Suppressor macrophage treated with lipopolysaccharide for 1 hour (primary cell): Measurements from ENCODE around the gene GRID2.
"Not testable (repeated sequence)": the region's sequence is repeated elsewhere in the genome, so short reads cannot be mapped to it uniquely, and the experiment has no call there.

Source experiments
- DNase-seq, 3 donors: peaks; one replicate each; pipeline ENCODE4 v3.0.0-alpha.2; 2020 to 2022

Gene GRID2

GRCh38 chr4:92444143-92444843 lies 140.5 kb downstream of the GRID2 start:
- not testable (repeated sequence) for DNase-seq

DNA sequence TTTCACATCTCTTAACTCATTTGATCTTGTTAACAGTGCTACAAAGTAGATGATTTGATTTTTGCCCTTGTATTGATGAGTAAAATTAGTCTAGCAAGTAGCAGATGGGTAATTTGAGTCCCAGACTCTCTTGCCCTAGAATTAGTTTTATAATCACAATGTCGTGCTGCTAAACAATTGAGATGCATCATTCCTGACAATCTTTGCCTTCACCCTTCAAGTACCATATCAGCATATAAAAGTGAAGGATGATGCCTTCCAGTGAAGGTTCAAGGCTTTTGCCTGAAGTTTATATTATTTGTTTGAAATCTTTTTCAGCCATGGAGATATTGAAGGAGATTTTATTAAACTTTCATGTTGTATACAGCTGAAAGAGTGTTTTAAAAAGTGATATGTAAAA lies 141.4 kb downstream of the GRID2 start:
- DNase-seq, result no peak

DNA sequence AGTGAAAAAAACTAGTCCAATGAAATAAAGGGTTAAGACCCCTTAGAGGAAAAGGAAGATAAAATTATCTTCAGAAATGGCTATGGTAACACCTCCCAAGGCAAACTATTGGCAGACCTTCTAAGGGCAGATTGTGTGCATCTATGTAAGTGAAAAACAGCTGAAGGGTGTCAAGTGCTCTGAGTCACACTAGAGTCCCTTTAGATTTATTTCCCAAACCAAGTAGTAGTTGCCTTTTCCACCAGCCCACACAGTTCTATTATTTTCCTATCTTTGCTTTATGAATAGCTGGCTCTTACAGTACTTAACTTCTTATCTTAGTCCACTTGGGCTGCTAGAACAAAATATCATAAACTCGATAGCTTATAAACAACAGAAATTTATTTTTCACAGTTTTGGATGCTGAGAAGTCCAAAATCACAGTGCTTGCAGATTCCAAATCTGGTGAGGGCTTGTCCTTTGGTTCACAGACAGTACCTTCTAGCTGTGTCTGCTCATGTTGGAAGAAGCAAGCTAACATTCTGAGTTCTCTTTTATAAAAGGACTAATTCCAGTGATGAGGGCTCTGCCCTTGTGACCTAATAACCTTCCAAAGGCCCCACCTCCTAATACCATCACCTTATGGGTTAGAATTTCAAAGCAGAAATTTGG lies 143.6 kb downstream of the GRID2 start:
- DNase-seq, result no peak

GRCh38 chr4:92448176-92448575 lies 144.4 kb downstream of the GRID2 start:
- DNase-seq, result not testable (repeated sequence)

DNA sequence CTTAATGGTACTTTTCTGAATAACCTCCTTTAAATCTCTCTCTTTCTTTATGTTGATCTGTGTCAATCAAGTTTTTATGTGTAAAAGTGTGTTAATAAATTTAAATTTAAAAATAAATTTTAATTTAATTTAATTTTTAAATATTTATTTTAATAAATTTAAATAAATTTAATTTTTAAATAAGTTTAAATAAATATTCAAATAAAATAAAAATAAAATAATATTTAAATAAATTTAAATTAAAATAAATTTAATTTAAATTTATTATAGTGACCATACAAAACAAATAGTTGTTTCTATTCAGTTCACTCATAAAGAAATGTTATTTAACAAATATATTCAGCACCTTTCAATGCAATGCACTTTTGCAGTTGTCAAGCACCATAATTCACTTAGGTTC lies 146.9 kb downstream of the GRID2 start:
- no peak for DNase-seq

GRCh38 chr4:92451782-92452181 lies 148.0 kb downstream of the GRID2 start:
- no peak for DNase-seq

DNA sequence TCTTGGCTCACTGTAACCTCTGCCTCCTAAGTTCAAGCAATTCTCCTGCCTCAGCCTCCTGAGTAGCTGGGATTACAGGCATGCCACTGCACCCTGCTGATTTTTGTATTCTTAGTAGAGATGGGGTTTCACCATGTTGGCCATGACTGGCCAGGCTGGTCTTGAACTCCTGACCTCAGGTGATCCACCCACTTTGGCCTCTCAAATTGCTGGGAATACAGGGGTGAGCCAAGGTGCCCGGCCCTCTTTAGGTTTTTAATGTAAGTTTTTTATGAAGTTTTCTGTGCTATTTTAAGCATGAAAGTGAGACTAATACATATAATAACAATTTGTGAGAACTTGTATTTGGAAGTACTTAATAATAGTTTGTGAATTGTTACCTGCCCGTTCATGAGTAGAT lies 148.6 kb downstream of the GRID2 start:
- not testable (repeated sequence) for DNase-seq

DNA sequence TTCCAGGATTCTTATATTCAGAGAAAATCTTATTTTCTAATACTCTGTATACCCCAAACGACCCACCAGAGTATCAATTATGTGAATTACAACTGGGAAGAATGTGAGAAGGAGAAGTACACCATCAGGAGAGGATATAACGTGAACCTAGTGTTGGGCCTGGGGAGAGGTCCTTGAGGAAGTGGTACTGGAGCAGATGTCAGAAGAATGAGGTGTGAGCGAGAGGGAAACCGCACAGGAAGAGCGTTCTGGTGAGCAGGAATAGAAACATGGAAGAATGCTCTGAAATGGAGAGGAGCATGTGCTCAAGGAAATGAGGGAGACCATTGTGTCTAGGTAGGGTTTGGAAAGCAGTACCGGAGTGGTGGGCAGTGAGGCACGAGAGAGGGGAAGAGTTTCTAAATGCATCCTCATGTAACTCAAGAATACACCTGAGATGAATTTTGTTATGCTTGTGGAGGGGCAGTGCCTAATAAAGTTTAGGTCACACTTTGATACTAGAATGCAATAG lies 151.6 kb downstream of the GRID2 start:
- no peak for DNase-seq

GRCh38 chr4:92455951-92456350 lies 152.2 kb downstream of the GRID2 start:
- no peak for DNase-seq

DNA sequence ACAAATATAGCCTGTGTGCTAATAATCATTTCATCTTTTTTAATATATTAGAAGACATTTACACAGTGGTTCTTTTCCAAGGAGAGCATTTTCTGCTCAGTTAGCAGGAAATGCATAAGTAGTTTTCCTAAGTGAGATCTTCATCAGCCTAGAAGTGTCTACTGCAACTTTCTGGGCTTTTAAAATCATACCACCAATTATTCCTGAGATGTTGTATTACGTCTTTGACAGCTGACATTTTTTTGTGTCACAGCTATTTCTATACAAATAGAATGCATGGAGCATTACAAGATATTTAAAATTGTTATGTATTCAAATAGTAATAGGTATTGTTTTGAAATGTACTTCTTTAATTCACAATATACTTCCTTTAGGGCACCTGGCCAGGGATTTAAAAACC lies 158.0 kb downstream of the GRID2 start:
- no peak for DNase-seq

DNA sequence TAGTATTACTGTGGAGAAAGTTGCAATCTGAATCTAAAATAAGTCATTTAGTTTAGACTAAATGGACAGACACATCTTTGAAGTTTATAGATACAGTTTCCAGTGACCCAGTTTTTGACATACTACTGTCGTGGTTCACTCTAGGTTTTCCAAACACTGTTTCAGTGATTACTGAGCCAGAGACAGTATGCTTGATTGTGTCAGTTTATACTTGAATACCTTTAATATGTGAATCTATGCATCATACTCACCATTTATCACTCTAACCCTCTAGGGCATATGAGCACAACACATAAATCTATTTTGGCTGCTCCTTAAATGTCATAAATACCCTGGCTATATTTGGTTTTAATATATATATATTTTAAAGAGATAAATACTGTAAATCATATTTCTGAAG lies 173.5 kb downstream of the GRID2 start:
- DNase-seq, result no peak

DNA sequence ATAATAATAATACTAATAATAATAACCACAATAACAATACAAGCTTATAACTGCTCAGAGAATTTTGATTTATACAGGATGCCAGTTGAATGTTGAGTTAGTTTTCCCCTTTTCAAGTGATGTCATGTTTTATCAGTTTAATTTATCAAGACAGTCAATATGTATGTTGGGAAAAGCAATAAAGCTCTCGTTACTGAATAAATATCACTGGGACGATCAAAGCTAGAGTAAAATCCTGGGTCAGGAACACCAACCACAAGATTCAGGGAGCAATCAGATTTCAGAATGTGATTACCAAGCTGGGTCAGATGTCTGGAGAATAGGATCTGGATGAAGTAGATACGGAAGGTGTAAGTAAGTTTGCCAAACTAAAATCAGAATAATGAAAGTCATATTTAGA lies 179.6 kb downstream of the GRID2 start:
- no peak for DNase-seq

GRCh38 chr4:92488496-92488895 lies 184.7 kb downstream of the GRID2 start:
- no peak for DNase-seq

GRCh38 chr4:92497141-92497540 lies 193.4 kb downstream of the GRID2 start:
- DNase-seq, result no peak

GRCh38 chr4:92501456-92501855 lies 197.7 kb downstream of the GRID2 start:
- DNase-seq, result no peak

DNA sequence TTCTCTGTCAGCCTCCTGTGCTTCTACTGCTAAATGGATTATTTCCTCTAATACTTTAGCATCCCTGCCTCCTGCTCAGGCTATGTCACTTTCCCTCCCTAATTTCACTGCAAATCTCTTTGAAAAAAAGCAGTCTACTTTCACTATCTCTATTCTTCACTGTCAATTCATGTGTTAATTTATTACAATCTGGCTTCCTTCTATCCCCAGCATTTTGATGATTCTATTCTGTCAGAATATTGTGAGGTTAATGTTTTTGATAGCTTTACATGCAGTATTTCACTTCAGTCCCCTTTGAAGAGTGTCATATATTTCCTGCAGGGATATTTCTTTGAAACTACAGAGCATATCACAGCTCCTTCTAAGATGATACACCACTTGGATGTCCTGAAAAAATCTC lies 203.2 kb downstream of the GRID2 start:
- DNase-seq, result no peak

DNA sequence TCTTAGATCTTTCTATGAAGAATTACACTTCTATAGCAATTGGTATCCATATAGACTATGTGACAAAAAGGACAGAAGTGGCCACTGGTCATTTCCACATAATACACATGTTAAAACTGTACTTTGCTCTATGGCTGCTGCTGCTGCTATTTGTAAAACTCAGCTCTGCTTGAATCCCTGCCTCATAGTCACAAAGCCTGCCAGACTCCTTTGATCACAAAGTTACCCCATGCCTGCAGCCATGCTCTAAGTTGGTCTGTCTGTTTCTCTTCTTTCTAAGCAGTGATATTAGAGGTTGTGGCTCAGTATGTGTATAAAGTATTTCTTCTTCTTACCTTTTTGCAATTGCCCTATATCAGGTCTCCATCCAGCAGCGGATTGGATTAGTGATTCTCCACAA lies 210.9 kb downstream of the GRID2 start:
- no peak for DNase-seq

GRCh38 chr4:92516450-92516849 lies 212.7 kb downstream of the GRID2 start:
- no peak for DNase-seq

DNA sequence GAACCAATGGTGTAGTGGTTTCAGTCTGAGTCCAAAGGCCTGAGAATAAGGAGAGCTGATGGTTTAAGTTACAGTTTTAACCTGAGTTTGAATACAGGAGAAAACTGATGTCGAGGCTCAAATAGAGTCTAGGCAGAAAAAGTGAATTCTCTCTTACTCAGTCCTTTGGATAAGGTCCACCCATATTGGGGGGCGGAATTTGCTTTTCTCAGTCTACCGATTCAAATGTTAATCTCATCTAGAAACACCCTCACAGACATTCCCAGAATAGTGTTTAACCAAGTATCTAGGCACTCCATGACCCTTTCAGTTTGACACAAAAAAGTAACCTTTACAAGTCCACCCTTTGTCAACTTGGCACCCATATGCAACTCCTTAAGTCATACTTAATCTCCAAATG lies 216.0 kb downstream of the GRID2 start:
- no peak for DNase-seq

DNA sequence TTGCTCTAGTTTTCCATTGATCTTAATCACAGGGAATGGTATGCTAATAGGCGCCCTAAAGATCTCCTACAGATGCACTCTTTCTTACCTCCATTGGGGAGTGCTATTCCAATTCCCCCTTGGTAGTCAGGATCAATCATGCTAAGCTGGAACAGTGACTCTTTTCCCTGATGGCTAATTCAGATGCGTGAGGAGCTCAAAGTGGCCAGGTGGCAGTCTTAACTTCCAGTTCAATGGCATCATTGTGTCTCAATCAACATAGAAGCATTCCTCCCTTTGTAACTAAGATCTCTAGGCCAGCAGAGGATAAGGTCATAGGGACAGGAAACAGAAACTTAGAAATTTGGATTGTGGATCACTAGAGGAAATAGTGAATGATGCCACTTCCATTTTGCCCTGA lies 216.8 kb downstream of the GRID2 start:
- DNase-seq, result no peak

DNA sequence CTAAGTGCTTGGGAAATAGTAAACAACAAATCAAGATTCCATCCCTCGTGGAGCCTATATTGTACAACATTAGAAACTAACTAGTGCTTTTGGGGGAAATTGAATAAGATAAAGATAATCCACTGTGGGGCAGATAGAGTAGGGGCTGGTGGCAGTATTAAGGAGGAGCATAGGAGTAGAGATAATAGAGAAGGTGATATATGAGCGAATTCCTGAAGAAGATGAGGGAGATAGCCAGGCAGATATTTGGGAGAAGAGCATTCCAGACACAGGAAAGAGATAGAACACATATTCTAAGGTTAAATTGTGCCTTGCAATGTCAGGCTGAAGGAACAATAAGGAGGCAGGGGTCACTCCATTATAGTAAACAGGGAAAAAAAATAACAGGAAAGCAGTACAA lies 218.2 kb downstream of the GRID2 start:
- no peak for DNase-seq

DNA sequence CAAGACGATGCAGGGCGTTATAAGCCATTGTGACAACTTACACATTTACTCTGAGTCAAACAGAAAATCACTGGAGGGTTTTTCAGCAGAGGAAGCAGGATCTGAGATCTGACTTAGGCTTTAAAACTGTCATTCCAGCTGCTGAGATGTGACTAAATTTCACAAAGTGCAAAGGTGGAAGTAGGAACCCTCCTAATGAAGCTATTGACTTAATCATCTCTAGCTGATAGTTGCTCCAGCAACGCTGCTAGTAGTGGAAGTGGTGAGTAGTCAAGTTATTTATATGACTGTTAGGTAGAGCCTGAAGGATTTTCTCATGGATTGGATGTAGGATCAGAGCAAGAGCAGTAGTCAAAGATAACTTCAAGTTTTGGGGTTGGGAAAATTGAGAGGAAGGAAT lies 218.6 kb downstream of the GRID2 start:
- no peak for DNase-seq

DNA sequence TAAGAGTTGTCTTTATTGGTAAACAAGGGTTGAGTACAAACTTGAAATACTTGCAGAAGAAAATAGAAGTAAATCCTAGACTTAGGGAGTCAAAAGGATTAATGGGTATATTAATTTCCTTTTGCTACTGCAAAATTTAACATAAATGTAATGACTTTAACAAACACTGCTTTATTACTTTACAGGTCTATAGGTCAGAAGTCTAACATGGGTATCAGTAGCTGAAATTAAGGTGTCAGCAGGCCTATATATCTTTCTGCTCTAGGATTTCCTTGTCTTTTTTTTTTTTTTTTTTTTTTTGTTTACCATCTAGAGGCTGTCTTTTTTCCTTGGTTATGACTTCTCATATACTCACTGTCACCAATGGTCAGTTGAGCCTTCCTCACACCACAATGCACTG lies 220.4 kb downstream of the GRID2 start:
- no peak for DNase-seq

DNA sequence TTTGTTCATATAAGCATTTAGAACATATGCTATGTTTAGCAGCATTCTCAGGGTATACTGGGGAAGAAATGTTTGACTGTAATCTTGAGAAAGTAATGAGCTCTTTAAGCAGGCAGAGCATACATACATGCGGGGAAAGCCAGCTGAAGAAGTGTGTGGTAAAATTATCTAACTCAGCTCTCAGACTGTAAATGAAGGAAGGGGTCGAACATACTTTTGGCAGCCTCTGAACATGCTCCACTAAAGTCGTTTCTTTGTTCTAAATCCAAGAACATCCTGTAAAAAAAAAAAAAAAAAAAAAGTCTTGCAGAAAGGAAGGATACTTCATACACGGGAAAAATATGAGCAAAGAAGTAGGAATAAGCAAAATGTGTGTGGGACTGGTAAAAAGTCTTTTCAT lies 224.8 kb downstream of the GRID2 start:
- DNase-seq, result no peak

DNA sequence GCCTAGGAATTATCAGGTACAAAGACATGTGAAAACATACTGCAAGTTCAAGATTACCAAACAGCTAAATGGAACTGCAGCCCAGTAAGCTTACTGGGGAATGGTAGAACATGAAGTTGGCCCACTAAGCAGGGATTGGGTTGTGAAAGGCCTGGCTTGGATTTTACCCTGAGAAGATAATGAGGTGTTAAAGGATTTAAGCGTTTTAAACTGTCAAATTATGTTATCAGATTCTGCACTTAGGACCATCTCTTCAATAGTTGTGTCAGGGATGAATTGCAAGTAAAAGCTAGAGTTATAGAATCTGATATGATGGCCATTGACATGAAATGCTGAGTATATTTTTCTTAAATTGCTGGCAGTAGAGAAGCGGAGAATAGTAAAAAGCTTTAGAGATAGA lies 225.7 kb downstream of the GRID2 start:
- no peak for DNase-seq
